ENCODE results near the gene MAPK13.

MAPK13 gene

GRCh38 chr6:36160147-36160760 is 29.9 kb downstream of the MAPK13 start:
- no peak for DNase-seq

DNA sequence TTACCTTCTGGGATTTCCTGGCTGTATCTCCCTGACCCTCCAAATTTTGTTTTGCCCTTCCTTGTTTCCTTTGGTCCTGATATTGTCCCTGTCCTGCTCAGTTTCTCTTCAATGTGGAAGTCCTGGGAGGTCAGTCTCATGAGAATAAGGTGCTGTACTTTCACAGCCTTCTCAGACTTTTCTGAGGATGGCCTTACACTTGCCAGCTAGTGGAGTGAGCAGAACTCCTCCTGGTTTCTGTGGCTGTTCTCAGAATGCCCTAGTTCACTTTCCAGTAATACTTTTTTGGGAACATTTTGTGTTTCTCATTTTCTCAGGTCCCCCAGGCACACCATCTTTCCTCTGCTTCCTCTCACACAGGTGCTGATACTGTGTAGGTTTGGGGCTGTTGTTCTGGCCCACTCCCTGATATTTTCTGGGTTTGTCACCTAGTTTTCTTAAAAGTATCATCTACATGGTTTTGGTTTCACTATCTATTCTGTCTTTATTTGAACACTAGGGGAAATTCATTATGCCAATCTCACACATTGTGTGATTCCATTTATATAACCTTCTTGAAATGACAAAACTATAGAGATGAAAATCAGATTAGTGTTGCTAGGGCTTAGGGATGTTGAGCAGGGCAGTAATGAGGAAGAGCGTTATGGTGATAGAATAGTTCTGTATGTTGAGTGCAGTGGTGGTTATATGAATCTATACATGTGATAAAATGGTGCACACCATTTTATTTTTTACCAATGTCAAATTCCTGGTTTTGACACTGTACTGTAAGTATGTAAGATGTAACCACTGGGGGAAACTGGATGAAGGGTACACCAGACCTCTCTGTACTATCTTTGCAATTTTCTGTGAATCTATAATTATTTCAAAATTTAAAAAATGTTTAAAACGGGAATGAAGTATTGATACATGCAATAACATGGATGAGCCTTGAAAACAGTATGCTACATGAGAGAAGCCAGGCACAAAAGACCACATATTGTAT is 39.0 kb downstream of the MAPK13 start:
- no peak for DNase-seq

- no peak for DNase-seq
Observed at GRCh38 chr6:36170704-36171103, 40.4 kb downstream of the MAPK13 start.

- no peak for DNase-seq
Observed at GRCh38 chr6:36171573-36171972, 41.3 kb downstream of the MAPK13 start.

DNA sequence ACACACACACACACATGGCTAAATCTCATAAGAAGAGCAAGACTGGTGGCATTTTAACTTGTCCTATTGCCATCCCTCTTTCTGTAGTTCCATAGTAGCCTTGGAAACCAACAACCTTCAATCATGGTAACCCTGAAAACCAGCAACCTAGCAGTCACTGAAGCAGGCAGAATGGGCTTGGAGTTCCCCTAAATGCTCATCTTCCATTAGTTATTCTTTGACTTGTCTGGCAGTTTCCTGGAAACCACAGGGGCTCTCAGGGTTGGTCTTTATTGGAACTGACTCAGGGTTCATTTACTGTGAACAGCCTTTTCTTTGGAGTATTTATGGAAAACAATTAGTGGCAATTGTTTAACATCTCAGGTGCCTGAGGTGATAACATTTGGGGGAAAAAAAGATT is 46.9 kb downstream of the MAPK13 start:
- DNase-seq = no peak

DNA sequence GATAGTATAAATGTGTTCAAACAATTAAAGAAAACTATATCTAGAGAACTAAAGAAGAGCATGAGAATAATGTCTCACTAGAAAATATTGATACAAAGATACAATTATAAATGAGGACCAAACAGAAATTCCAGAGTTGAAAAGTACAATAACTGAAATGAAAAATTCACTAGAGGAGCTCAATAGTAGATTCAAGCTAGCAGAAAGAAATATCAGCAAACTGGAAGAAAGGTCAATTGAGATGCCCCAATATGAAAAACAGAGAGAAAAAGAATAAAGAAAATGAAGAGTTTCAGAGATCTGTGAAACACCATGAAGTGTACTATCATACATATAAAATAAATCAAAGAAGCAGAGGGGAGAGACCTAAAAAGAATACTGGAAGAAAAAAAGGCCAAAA is 48.2 kb downstream of the MAPK13 start:
- DNase-seq = no peak

DNA sequence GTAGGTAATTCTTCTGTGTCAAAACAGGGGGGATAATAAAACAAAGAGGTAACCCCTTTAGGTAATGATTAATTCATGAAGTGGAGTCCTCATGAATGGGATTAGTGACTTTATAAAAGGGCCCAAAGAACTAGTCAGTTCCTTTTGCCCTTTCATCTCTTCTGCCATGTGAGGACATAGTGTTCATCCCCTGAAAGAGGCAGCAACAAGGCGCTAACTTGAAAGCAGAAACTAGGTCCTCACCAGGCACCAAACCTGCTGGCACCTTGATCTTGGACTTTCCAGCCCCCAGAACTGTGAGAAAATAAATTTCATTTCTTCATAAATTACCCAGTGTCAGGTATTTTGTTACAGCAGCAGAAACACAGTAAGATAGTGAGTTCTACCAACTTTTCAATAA is 49.8 kb downstream of the MAPK13 start:
- no peak for DNase-seq

DNA sequence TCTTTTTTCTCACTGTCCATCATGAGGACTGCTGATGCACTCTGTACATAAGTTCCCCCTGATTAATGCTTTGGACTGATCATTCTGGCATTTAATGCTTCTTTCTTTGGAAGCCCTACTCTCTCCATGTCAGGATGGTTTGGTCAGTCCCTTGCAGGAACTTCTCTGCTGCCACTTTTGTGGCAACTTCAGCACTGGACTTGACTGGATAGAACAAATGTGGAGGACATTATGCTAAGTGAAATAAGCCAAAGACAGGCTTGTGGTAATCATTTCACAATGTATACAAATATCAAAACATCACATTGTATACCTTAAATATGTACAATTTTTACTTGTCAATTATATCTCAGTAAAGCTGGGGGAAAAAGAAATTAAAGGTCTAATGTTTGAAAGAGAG is 54.0 kb downstream of the MAPK13 start:
- DNase-seq = no peak

GRCh38 chr6:36186199-36186598 is 55.9 kb downstream of the MAPK13 start:
- DNase-seq = no peak

- DNase-seq = no peak
Observed at GRCh38 chr6:36187446-36187845, 57.1 kb downstream of the MAPK13 start.

All from NCI-H510A treated with DMSO at 0.1 percent for 48 hours (cell line).